ENCODE data around the gene NFIB. TPM values are rescaled to one million over a fixed set of nuclear protein-coding genes. Genes with fewer than 3 reads are reported as not detected.

NFIB gene
- total and polyA plus RNA-seq, 2 of the 8 experiments (the other 6 are each of a cell fraction or from before 2014, with no cell fraction given), result 2.6 to 13.1 TPM

DNA sequence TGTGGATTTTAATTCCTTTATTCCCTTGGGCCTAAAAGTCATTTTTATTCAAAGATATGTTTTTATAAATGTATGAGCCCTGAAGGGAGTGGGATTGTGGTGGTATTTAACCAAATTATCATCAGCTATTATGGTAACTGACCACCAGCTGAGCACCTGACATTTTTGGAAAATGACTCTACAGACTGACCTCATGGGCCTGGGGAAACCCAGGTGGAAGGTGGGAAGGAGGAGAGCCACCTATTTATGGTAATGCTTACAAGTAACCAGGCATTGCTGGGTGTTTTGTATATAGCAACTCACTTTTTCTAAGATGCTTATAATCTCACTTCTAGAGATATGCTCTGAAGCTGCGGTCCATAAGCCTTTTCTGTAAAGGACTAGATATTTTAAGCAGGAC, 22.3 kb upstream of the NFIB start (continued):
- TF ChIP-seq, protein P1, sequence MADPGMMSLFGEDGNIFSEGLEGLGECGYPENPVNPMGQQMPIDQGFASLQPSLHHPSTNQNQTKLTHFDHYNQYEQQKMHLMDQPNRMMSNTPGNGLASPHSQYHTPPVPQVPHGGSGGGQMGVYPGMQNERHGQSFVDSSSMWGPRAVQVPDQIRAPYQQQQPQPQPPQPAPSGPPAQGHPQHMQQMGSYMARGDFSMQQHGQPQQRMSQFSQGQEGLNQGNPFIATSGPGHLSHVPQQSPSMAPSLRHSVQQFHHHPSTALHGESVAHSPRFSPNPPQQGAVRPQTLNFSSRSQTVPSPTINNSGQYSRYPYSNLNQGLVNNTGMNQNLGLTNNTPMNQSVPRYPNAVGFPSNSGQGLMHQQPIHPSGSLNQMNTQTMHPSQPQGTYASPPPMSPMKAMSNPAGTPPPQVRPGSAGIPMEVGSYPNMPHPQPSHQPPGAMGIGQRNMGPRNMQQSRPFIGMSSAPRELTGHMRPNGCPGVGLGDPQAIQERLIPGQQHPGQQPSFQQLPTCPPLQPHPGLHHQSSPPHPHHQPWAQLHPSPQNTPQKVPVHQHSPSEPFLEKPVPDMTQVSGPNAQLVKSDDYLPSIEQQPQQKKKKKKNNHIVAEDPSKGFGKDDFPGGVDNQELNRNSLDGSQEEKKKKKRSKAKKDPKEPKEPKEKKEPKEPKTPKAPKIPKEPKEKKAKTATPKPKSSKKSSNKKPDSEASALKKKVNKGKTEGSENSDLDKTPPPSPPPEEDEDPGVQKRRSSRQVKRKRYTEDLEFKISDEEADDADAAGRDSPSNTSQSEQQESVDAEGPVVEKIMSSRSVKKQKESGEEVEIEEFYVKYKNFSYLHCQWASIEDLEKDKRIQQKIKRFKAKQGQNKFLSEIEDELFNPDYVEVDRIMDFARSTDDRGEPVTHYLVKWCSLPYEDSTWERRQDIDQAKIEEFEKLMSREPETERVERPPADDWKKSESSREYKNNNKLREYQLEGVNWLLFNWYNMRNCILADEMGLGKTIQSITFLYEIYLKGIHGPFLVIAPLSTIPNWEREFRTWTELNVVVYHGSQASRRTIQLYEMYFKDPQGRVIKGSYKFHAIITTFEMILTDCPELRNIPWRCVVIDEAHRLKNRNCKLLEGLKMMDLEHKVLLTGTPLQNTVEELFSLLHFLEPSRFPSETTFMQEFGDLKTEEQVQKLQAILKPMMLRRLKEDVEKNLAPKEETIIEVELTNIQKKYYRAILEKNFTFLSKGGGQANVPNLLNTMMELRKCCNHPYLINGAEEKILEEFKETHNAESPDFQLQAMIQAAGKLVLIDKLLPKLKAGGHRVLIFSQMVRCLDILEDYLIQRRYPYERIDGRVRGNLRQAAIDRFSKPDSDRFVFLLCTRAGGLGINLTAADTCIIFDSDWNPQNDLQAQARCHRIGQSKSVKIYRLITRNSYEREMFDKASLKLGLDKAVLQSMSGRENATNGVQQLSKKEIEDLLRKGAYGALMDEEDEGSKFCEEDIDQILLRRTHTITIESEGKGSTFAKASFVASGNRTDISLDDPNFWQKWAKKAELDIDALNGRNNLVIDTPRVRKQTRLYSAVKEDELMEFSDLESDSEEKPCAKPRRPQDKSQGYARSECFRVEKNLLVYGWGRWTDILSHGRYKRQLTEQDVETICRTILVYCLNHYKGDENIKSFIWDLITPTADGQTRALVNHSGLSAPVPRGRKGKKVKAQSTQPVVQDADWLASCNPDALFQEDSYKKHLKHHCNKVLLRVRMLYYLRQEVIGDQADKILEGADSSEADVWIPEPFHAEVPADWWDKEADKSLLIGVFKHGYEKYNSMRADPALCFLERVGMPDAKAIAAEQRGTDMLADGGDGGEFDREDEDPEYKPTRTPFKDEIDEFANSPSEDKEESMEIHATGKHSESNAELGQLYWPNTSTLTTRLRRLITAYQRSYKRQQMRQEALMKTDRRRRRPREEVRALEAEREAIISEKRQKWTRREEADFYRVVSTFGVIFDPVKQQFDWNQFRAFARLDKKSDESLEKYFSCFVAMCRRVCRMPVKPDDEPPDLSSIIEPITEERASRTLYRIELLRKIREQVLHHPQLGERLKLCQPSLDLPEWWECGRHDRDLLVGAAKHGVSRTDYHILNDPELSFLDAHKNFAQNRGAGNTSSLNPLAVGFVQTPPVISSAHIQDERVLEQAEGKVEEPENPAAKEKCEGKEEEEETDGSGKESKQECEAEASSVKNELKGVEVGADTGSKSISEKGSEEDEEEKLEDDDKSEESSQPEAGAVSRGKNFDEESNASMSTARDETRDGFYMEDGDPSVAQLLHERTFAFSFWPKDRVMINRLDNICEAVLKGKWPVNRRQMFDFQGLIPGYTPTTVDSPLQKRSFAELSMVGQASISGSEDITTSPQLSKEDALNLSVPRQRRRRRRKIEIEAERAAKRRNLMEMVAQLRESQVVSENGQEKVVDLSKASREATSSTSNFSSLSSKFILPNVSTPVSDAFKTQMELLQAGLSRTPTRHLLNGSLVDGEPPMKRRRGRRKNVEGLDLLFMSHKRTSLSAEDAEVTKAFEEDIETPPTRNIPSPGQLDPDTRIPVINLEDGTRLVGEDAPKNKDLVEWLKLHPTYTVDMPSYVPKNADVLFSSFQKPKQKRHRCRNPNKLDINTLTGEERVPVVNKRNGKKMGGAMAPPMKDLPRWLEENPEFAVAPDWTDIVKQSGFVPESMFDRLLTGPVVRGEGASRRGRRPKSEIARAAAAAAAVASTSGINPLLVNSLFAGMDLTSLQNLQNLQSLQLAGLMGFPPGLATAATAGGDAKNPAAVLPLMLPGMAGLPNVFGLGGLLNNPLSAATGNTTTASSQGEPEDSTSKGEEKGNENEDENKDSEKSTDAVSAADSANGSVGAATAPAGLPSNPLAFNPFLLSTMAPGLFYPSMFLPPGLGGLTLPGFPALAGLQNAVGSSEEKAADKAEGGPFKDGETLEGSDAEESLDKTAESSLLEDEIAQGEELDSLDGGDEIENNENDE (IDR thresholded peaks at IDR 0.05; ENCODE audit: insufficient replicate concordance, low read length), result no peak
- no peak for TF ChIP-seq RNF2 (IDR thresholded peaks at IDR 0.05; ENCODE audit: borderline replicate concordance, low read depth, low read length, missing control alignments, poor library complexity, severe bottlenecking)
